ENCODE measurements around the gene MESP1.

- TF ChIP-seq, protein P1, sequence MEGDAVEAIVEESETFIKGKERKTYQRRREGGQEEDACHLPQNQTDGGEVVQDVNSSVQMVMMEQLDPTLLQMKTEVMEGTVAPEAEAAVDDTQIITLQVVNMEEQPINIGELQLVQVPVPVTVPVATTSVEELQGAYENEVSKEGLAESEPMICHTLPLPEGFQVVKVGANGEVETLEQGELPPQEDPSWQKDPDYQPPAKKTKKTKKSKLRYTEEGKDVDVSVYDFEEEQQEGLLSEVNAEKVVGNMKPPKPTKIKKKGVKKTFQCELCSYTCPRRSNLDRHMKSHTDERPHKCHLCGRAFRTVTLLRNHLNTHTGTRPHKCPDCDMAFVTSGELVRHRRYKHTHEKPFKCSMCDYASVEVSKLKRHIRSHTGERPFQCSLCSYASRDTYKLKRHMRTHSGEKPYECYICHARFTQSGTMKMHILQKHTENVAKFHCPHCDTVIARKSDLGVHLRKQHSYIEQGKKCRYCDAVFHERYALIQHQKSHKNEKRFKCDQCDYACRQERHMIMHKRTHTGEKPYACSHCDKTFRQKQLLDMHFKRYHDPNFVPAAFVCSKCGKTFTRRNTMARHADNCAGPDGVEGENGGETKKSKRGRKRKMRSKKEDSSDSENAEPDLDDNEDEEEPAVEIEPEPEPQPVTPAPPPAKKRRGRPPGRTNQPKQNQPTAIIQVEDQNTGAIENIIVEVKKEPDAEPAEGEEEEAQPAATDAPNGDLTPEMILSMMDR (IDR thresholded peaks at IDR 0.05; ENCODE audit: insufficient read depth, low read length, poor library complexity, severe bottlenecking) = peak; percentile 81
- TF ChIP-seq EZH2phosphoT487 (conservative IDR thresholded peaks at IDR 0.05; ENCODE audit: low read length) = no peak
Measured at GRCh38 chr15:89760303-89761008, 9.4 kb upstream of the MESP1 start.
